HUES6 (cell line): ENCODE measurements around the gene TOX2.

ENCODE experiments used
- H3K27ac ChIP-seq: 2 replicates; pipeline ENCODE4 v1.7.0; 2013; ENCODE audit warnings: low read depth, mild to moderate bottlenecking, low read length, inconsistent platforms
- H3K27me3 ChIP-seq: 2 replicates; pipeline ENCODE4 v1.6.1; 2013; ENCODE audit warnings: low read length; ENCODE audit not compliant: control insufficient read depth, insufficient read depth
- H3K36me3 ChIP-seq: 2 replicates; pipeline ENCODE4 v1.6.1; 2013; ENCODE audit warnings: low read length; ENCODE audit not compliant: control insufficient read depth, insufficient read depth
- H3K4me1 ChIP-seq: 2 replicates; pipeline ENCODE4 v1.6.1; 2013; ENCODE audit warnings: low read length; ENCODE audit not compliant: control insufficient read depth, insufficient read depth
- H3K4me3 ChIP-seq: 2 replicates; pipeline ENCODE4 v1.5.1; 2013; ENCODE audit warnings: low read depth, low read length
- H3K9ac ChIP-seq: one replicate; pipeline ENCODE4 v1.6.1; 2013; ENCODE audit warnings: mild to moderate bottlenecking, low read length
- H3K9me3 ChIP-seq: 2 replicates; pipeline ENCODE4 v1.6.1; 2013; ENCODE audit warnings: low read depth, low read length; ENCODE audit not compliant: control insufficient read depth, insufficient read depth

The TOX2 gene

GRCh38 chr20:44085616-44086434 lies 171.2 kb downstream of the TOX2 start:
- Histone ChIP-seq H3K4me3 (no peak overlapping the region), H3K4me1 (peaks cover 6% of the 10 kb centered on the region; the same call in 1 of the 2 replicates), H3K9me3 (no peaks in the 10 kb centered on the region), H3K36me3 (no peaks in the 10 kb centered on the region), H3K27ac (no peak overlapping the region), H3K9ac (no peak overlapping the region), H3K27me3 (no peaks in the 10 kb centered on the region)

GRCh38 chr20:44087051-44087856 lies 172.6 kb downstream of the TOX2 start:
- no peaks in the 10 kb centered on the region for H3K36me3 ChIP-seq
- H3K9me3 ChIP-seq, result no peaks in the 10 kb centered on the region
- H3K4me1 ChIP-seq, result peaks cover 6% of the 10 kb centered on the region; the same call in 1 of the 2 replicates
- H3K27me3 ChIP-seq, result no peaks in the 10 kb centered on the region
- no peak overlapping the region for H3K9ac ChIP-seq
- H3K4me3 ChIP-seq, result no peak overlapping the region
- no peak overlapping the region for H3K27ac ChIP-seq

- no peaks in the 10 kb centered on the region for H3K36me3 ChIP-seq
- no peaks in the 10 kb centered on the region for H3K27me3 ChIP-seq
- H3K9ac ChIP-seq, result no peak overlapping the region
- peaks cover 6% of the 10 kb centered on the region; the same call in 1 of the 2 replicates for H3K4me1 ChIP-seq
- no peak overlapping the region for H3K4me3 ChIP-seq
- H3K9me3 ChIP-seq, result no peaks in the 10 kb centered on the region
- no peak overlapping the region for H3K27ac ChIP-seq
Observed at GRCh38 chr20:44087857-44088120, 173.1 kb downstream of the TOX2 start.

GRCh38 chr20:44089987-44090674 lies 175.5 kb downstream of the TOX2 start:
- H3K9ac ChIP-seq, result no peak overlapping the region
- no peaks in the 10 kb centered on the region for H3K27me3 ChIP-seq
- H3K9me3 ChIP-seq, result no peaks in the 10 kb centered on the region
- H3K4me1 ChIP-seq, result peaks cover 6% of the 10 kb centered on the region; the same call in 1 of the 2 replicates
- H3K36me3 ChIP-seq, result no peaks in the 10 kb centered on the region
- no peak overlapping the region for H3K4me3 ChIP-seq
- H3K27ac ChIP-seq, result no peak overlapping the region

- Histone ChIP-seq H3K27me3 (no peaks in the 10 kb centered on the region), H3K27ac (no peak overlapping the region), H3K36me3 (no peaks in the 10 kb centered on the region), H3K4me1 (peaks cover 6% of the 10 kb centered on the region; the same call in 1 of the 2 replicates), H3K9ac (no peak overlapping the region), H3K9me3 (no peaks in the 10 kb centered on the region), H3K4me3 (no peak overlapping the region)
Observed at GRCh38 chr20:44091026-44091425, 176.4 kb downstream of the TOX2 start.

- Histone ChIP-seq H3K9me3 (no peaks in the 10 kb centered on the region), H3K27me3 (no peaks in the 10 kb centered on the region), H3K27ac (no peak overlapping the region), H3K36me3 (no peaks in the 10 kb centered on the region), H3K4me3 (no peak overlapping the region), H3K9ac (no peak overlapping the region), H3K4me1 (peaks cover 6% of the 10 kb centered on the region; the same call in 1 of the 2 replicates)
Observed at GRCh38 chr20:44092551-44093248, 178.0 kb downstream of the TOX2 start.

GRCh38 chr20:44093249-44093582 lies 178.6 kb downstream of the TOX2 start:
- no peak overlapping the region for H3K27ac ChIP-seq
- no peaks in the 10 kb centered on the region for H3K9me3 ChIP-seq
- peaks cover 6% of the 10 kb centered on the region; the same call in 1 of the 2 replicates for H3K4me1 ChIP-seq
- no peaks in the 10 kb centered on the region for H3K27me3 ChIP-seq
- H3K9ac ChIP-seq, result no peak overlapping the region
- no peak overlapping the region for H3K4me3 ChIP-seq
- no peaks in the 10 kb centered on the region for H3K36me3 ChIP-seq

- H3K36me3 ChIP-seq, result no peaks in the 10 kb centered on the region
- H3K9me3 ChIP-seq, result no peaks in the 10 kb centered on the region
- no peak overlapping the region for H3K27ac ChIP-seq
- H3K27me3 ChIP-seq, result no peaks in the 10 kb centered on the region
- H3K4me1 ChIP-seq, result no peaks in the 10 kb centered on the region
- H3K9ac ChIP-seq, result no peak overlapping the region
- H3K4me3 ChIP-seq, result no peak overlapping the region
Observed at GRCh38 chr20:44095831-44096230, 181.2 kb downstream of the TOX2 start.

GRCh38 chr20:44097521-44098255 lies 183.0 kb downstream of the TOX2 start:
- H3K9me3 ChIP-seq, result no peaks in the 10 kb centered on the region
- no peaks in the 10 kb centered on the region for H3K36me3 ChIP-seq
- no peak overlapping the region for H3K9ac ChIP-seq
- no peaks in the 10 kb centered on the region for H3K4me1 ChIP-seq
- no peak overlapping the region for H3K4me3 ChIP-seq
- H3K27me3 ChIP-seq, result no peaks in the 10 kb centered on the region
- H3K27ac ChIP-seq, result no peak overlapping the region

- no peak overlapping the region for H3K27ac ChIP-seq
- H3K36me3 ChIP-seq, result no peaks in the 10 kb centered on the region
Observed at GRCh38 chr20:44098256-44098630, 183.6 kb downstream of the TOX2 start.

More at GRCh38 chr20:44098256-44098630, 183.6 kb downstream of the TOX2 start:
- Histone ChIP-seq H3K27me3 (peaks cover 4% of the 10 kb centered on the region; the same call in 1 of the 2 replicates), H3K9me3 (no peaks in the 10 kb centered on the region), H3K4me1 (no peaks in the 10 kb centered on the region), H3K4me3 (no peak overlapping the region), H3K9ac (no peak overlapping the region)
